Caco-2 (cell line): ENCODE results near the gene RPP25L. TPM values are rescaled to one million over a fixed set of nuclear protein-coding genes. Genes with fewer than 3 reads are reported as not detected.

Experiments
- BruUV-seq: library from RNA; stranded (reverse); fragments of 400-500 nt; replicated peaks from 2 replicates; lab custom pipeline; 2021; lab: Mats Ljungman, UMichigan
- CTCF ChIA-PET: fragments of 300-600 bp; sonication (Branson Sonifier 250); formaldehyde crosslinking; loops from one replicate; lab custom pipeline; 2022; ENCODE audit warnings: antibody characterized with exemption; lab: Charles Lee
- POLR2A ChIA-PET: fragments of 300-600 bp; sonication (Branson Sonifier 250); formaldehyde crosslinking; loops from one replicate; lab custom pipeline; 2022; ENCODE audit warnings: antibody characterized with exemption; lab: Charles Lee
- DNase-seq, 2 experiments: peaks; one replicate each; pipeline versions ENCODE4 v3.0.0 to v3.0.0-alpha.2; 2020 to 2022
- H3K27me3 ChIP-seq: replicated peaks from 2 replicates; pipeline ENCODE4 v1.6.0; 2011; ENCODE audit warnings: low read length; ENCODE audit not compliant: control insufficient read depth, insufficient read depth
- H3K36me3 ChIP-seq: 2 replicates; pipeline ENCODE4 v1.5.1; 2011; ENCODE audit warnings: low read length; ENCODE audit not compliant: control insufficient read depth, insufficient read depth
- H3K4me1 ChIP-seq: fragments of 250-450 bp; sonication (Bioruptor Pico); 2 replicates; pipeline ENCODE4 v1.5.1; 2020; ENCODE audit warnings: mild to moderate bottlenecking
- H3K4me3 ChIP-seq: 2 replicates; pipeline ENCODE4 v1.5.1; 2011; ENCODE audit warnings: low read depth, mild to moderate bottlenecking, control low read depth, low read length
- H3K9me3 ChIP-seq: fragments of 250-450 bp; sonication (Bioruptor Pico); 2 replicates; pipeline ENCODE4 v1.5.1; 2020; ENCODE audit warnings: mild to moderate bottlenecking, moderate library complexity
- H3K27ac Mint-ChIP-seq: one replicate; pipeline ENCODE4 v1.8.0; 2022; ENCODE audit warnings: mixed read lengths; ENCODE audit not compliant: unreplicated experiment
- H3K27me3 Mint-ChIP-seq: one replicate; pipeline ENCODE4 v1.8.0; 2022; ENCODE audit warnings: mixed read lengths; ENCODE audit not compliant: insufficient read depth, unreplicated experiment
- H3K36me3 Mint-ChIP-seq: one replicate; pipeline ENCODE4 v1.8.0; 2022; ENCODE audit warnings: mild to moderate bottlenecking, mixed read lengths; ENCODE audit not compliant: insufficient read depth, unreplicated experiment
- H3K4me1 Mint-ChIP-seq: one replicate; pipeline ENCODE4 v1.8.0; 2022; ENCODE audit warnings: low read depth, mixed read lengths; ENCODE audit not compliant: unreplicated experiment
- H3K4me3 Mint-ChIP-seq: one replicate; pipeline ENCODE4 v1.8.0; 2022; ENCODE audit warnings: mild to moderate bottlenecking, moderate library complexity, mixed read lengths; ENCODE audit not compliant: unreplicated experiment
- H3K9me3 Mint-ChIP-seq: one replicate; pipeline ENCODE4 v1.8.0; 2022; ENCODE audit warnings: mixed read lengths; ENCODE audit not compliant: unreplicated experiment
- CTCF ChIP-seq, 2 experiments: fragments of 200-600 bp in 1 of 2; IDR thresholded peaks; 1 replicate in 1 of 2; 2 replicates in 1 of 2; pipeline versions ENCODE4 v1.5.1 to v1.8.0; 2011 to 2022; ENCODE audit warnings: antibody characterized with exemption in 1 of 2, control low read depth in 1 of 2, inconsistent platforms in 1 of 2, low read depth in 1 of 2, low read length in 1 of 2, mild to moderate bottlenecking in 1 of 2, moderate library complexity in 1 of 2; ENCODE audit not compliant: insufficient read depth in 1 of 2, severe bottlenecking in 1 of 2, unreplicated experiment in 1 of 2
- intact Hi-C: fragments of 100-400 bp; cut with micrococcal nuclease; formaldehyde crosslinking; loops from one replicate; pipeline ENCODE4 v1.10.0; 2022; ENCODE audit not compliant: unreplicated experiment
- total RNA-seq: library from RNA; stranded (reverse); gene quantifications from 2 replicates; pipeline ENCODE4 v1.2.3, GENCODE V29; 2022

RPP25L gene
- total RNA-seq, 1 experiment from 2014 or later: 27.4 TPM

DNA sequence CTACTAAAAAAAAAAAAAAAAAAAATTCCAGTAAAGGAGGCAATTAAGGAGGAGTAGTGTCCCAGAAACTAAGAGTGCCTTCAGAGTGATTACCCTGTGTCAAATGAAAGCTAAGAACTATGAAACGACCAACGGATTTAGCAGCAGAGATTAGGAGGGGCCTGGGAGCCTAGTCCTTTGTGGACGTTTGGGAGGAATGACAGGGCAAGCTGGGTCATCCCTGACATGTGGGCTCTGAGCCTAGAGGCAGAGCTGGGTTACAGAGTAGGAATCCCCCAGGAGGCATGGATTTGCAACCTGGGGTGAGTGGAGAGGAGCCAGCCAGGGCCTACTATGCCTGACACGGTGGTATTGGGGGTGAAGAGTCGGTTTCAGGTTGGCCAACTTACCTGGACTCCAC, 21.3 kb upstream of the RPP25L start:
- no peaks in the 10 kb centered on the region for H3K9me3 ChIP-seq
- ChIA-PET CTCF (interaction anchor here (0.6 to 1.9 kb wide), 11 partner anchors 11 to 87 kb away, joined by 3 to 21 read pairs (median 5); partner anchors contain the start of genes DCTN3, GALT and RPP25L), POLR2A (no interaction called here)
- intact Hi-C loops: no loop called here
- peaks cover 1% of the 10 kb centered on the region; the same call in 1 of the 2 replicates for H3K36me3 ChIP-seq
- no peak for DNase-seq
- H3K27me3 Mint-ChIP-seq: peaks cover 4% of the 10 kb centered on the region
- H3K4me3 ChIP-seq: no peak overlapping the region
- peaks cover 12% of the 10 kb centered on the region for H3K36me3 Mint-ChIP-seq
- H3K27me3 ChIP-seq: no peaks in the 10 kb centered on the region
- H3K4me3 Mint-ChIP-seq: no peak overlapping the region
- H3K9me3 Mint-ChIP-seq: no peaks in the 10 kb centered on the region
- no peak overlapping the region for H3K27ac Mint-ChIP-seq
- peaks cover 12% of the 10 kb centered on the region for H3K4me1 ChIP-seq
- peaks cover 14% of the 10 kb centered on the region for H3K4me1 Mint-ChIP-seq
- no peak for TF ChIP-seq CTCF (IDR thresholded peaks at IDR 0.05; ENCODE audit: insufficient read depth in 1 of 2, low read depth in 1 of 2, low read length in 1 of 2, severe bottlenecking in 1 of 2, unreplicated experiment in 1 of 2)
- no TSS peak for BruUV-seq

DNA sequence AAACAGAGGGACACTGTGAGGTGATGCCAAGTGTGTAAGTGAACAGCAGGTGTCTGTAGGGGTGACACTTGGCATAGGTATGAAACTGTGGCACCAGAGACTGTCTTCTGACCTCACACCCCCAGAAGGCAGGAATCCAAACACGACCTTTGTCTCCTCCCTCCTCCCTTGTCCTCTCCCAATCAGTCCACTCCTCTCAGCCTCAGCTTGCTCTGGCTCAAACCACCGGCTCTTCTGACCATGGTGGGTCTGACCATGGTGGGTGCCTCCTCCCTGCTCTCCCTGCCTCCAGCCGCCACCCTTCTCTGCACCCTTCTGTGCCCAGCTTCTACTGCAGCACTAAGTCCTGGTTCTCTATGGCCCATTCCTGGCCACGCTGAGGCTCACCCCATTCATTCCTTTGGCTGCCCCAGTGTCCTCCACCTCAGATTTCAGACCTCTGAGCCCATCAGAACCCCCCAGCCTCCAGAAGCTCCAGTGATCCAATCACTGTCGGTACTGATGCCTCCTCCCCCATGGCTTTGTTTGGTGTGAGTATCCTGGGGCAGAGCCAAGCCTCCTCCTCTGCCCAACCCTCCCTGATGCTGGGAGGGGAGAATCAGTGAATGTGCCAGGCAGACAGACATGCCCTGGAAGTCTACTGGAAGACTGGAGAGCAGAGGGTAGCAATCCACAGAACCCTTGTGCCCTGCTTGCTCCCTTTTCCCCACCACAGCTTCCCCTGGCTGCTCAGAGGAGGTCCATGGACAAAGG, 18.7 kb upstream of the RPP25L start:
- Histone ChIP-seq H3K9me3 (no peaks in the 10 kb centered on the region), H3K36me3 (no peaks in the 10 kb centered on the region), H3K4me1 (peaks cover 16% of the 10 kb centered on the region), H3K27me3 (no peaks in the 10 kb centered on the region), H3K4me3 (no peak overlapping the region)
- Mint-ChIP-seq H3K4me1 (peaks cover 18% of the 10 kb centered on the region), H3K4me3 (peak overlapping the region; percentile 4), H3K9me3 (no peaks in the 10 kb centered on the region), H3K27ac (no peak overlapping the region), H3K27me3 (peaks cover 4% of the 10 kb centered on the region), H3K36me3 (peaks cover 4% of the 10 kb centered on the region)
- TF ChIP-seq CTCF (IDR thresholded peaks at IDR 0.05; ENCODE audit: insufficient read depth in 1 of 2, low read depth in 1 of 2, low read length in 1 of 2, severe bottlenecking in 1 of 2, unreplicated experiment in 1 of 2): no peak
- no TSS peak for BruUV-seq
- POLR2A ChIA-PET: no interaction called here
- no peak for DNase-seq
- intact Hi-C loops: no loop called here
- CTCF ChIA-PET: no interaction called here

DNA sequence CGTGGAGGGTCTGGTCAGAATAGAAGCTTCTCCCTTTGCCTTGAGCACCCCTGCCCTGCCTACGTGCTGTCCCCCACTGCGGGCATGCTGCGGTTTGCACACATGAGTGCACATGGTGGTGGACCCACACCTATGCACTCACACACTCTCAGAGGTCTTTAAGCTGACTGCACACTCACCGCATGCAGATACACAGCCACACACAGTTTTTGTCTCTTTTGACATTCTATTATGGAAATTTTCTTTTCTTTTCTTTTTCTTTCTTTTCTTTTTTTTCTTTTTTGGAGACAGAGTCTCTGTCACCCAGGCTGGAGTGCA, 17.6 kb upstream of the RPP25L start:
- TF ChIP-seq CTCF (IDR thresholded peaks at IDR 0.05; ENCODE audit: insufficient read depth in 1 of 2, low read depth in 1 of 2, low read length in 1 of 2, severe bottlenecking in 1 of 2, unreplicated experiment in 1 of 2): no peak
- H3K27me3 Mint-ChIP-seq: peaks cover 4% of the 10 kb centered on the region
- no peaks in the 10 kb centered on the region for H3K9me3 ChIP-seq
- H3K36me3 Mint-ChIP-seq: peaks cover 4% of the 10 kb centered on the region
- H3K27ac Mint-ChIP-seq: no peak overlapping the region
- CTCF ChIA-PET: interaction anchor here (0.5 to 1.2 kb wide), 4 partner anchors 9 to 292 kb away, joined by 3 to 6 read pairs (median 4); partner anchors contain the start of genes DCTN3 and SIGMAR1
- POLR2A ChIA-PET: no interaction called here
- no peaks in the 10 kb centered on the region for H3K36me3 ChIP-seq
- H3K9me3 Mint-ChIP-seq: no peaks in the 10 kb centered on the region
- H3K4me3 Mint-ChIP-seq: peak overlapping the region; percentile 78
- peaks cover 18% of the 10 kb centered on the region for H3K4me1 Mint-ChIP-seq
- DNase-seq: no peak
- H3K4me1 ChIP-seq: peaks cover 16% of the 10 kb centered on the region
- H3K4me3 ChIP-seq: peak overlapping the region; percentile 46
- BruUV-seq: no TSS peak
- intact Hi-C loops: no loop called here
- no peaks in the 10 kb centered on the region for H3K27me3 ChIP-seq
